ENCODE measurements around the gene B4GALT4.

The B4GALT4 gene

GRCh38 chr3:119228373-119229145 lies 12.1 kb downstream of the B4GALT4 start:
- intact Hi-C loops (cut with DNase I; ENCODE audit: low total_unique reads): no loop called here
- Histone ChIP-seq H3K27ac (no peak overlapping the region), H3K4me1 (no peaks in the 10 kb centered on the region), H3K4me3 (no peak overlapping the region), H3K9me3 (no peaks in the 10 kb centered on the region), H3K27me3 (no peaks in the 10 kb centered on the region), H3K36me3 (peaks cover 62 to 81% (median 77%) of the 10 kb centered on the region in 3 donors)
- DNase-seq: no peak
- no peak for TF ChIP-seq CTCF (IDR thresholded peaks at IDR 0.05)

GRCh38 chr3:119227070-119227850 lies 13.4 kb downstream of the B4GALT4 start:
- Histone ChIP-seq H3K4me1 (no peaks in the 10 kb centered on the region), H3K27me3 (no peaks in the 10 kb centered on the region), H3K27ac (no peak overlapping the region), H3K4me3 (no peak overlapping the region), H3K36me3 (peaks cover 67 to 81% (median 81%) of the 10 kb centered on the region in 3 donors), H3K9me3 (no peaks in the 10 kb centered on the region)
- TF ChIP-seq CTCF (IDR thresholded peaks at IDR 0.05): no peak
- DNase-seq: no peak
- intact Hi-C loops (cut with DNase I; ENCODE audit: low total_unique reads): no loop called here

GRCh38 chr3:119225121-119225520 lies 15.6 kb downstream of the B4GALT4 start:
- no peaks in the 10 kb centered on the region for H3K9me3 ChIP-seq
- H3K27ac ChIP-seq: no peak overlapping the region
- no peak for DNase-seq
- no peak for TF ChIP-seq CTCF (IDR thresholded peaks at IDR 0.05)
- intact Hi-C loops (cut with DNase I; ENCODE audit: low total_unique reads): no loop called here
- H3K36me3 ChIP-seq: peaks cover 78 to 94% (median 82%) of the 10 kb centered on the region in 3 donors
- no peak overlapping the region for H3K4me3 ChIP-seq
- no peaks in the 10 kb centered on the region for H3K27me3 ChIP-seq
- H3K4me1 ChIP-seq: no peaks in the 10 kb centered on the region

- intact Hi-C loops (cut with DNase I; ENCODE audit: low total_unique reads): no loop called here
- H3K4me3 ChIP-seq: no peak overlapping the region
- no peak for TF ChIP-seq CTCF (IDR thresholded peaks at IDR 0.05)
- H3K9me3 ChIP-seq: no peaks in the 10 kb centered on the region
- H3K27ac ChIP-seq: no peak overlapping the region
- no peak for DNase-seq
- no peaks in the 10 kb centered on the region for H3K27me3 ChIP-seq
- no peaks in the 10 kb centered on the region for H3K4me1 ChIP-seq
- peaks cover 77 to 91% (median 78%) of the 10 kb centered on the region in 3 donors for H3K36me3 ChIP-seq
These were observed 17.2 kb downstream of the B4GALT4 start for GRCh38 chr3:119223511-119223910.

GRCh38 chr3:119222391-119222790 lies 18.3 kb downstream of the B4GALT4 start:
- no peak for DNase-seq
- H3K36me3 ChIP-seq: peaks cover 72 to 91% (median 82%) of the 10 kb centered on the region in 3 donors
- no peaks in the 10 kb centered on the region for H3K9me3 ChIP-seq
- intact Hi-C loops (cut with DNase I; ENCODE audit: low total_unique reads): no loop called here
- no peak for TF ChIP-seq CTCF (IDR thresholded peaks at IDR 0.05)
- no peaks in the 10 kb centered on the region for H3K27me3 ChIP-seq
- no peaks in the 10 kb centered on the region for H3K4me1 ChIP-seq
- H3K4me3 ChIP-seq: no peak overlapping the region
- no peak overlapping the region for H3K27ac ChIP-seq
